Frontal cortex (tissue), 4 donors: Measurements from ENCODE around the gene FBXW8. TPM values are rescaled to one million over a fixed set of nuclear protein-coding genes. Genes with fewer than 3 reads are reported as not detected.

Experiments
- DNase-seq, 2 donors: peaks; one replicate each; pipeline ENCODE4 v3.0.0; 2012; ENCODE audit warnings: low spot score in 2 of 2
- FAIRE-seq: peaks from 2 replicates; lab custom pipeline; 2012; peaks lifted over from hg19 to GRCh38; lab: Jason Lieb, UNC
- total RNA-seq: library from RNA; depleted of rRNA; stranded (reverse); fragments of >200 nt; gene quantifications from one replicate; pipeline ENCODE4 v1.2.3, GENCODE V29; 2014
- donor health status: control.
- donor health status: control.
- donor health status: control.

Gene FBXW8
- total RNA-seq, 1 donor from 2014 or later, result 7.7 TPM

DNA sequence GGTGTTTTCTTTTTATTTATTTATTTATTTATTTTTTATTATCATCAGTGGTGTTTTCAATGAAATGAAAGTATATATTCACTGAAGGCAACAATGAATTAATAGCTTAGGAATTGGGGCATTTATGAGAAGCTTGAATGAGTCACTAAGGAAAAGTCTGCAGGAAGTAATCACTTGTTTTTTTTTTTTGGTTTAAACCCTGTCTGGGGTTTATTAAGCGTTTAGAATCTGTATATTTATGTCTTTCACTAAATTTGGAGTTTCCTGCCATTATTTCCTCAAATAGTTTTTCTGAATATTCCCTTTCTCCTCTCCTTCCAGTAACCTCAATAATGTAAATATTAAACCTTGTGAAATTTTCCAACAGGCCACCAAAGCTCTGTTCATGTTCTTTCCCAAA, 103.0 kb downstream of the FBXW8 start:
- no peak for DNase-seq
- FAIRE-seq, result no peak

GRCh38 chr12:117014342-117014887, 103.7 kb downstream of the FBXW8 start:
- DNase-seq (no peak), FAIRE-seq (no peak)

GRCh38 chr12:117015811-117016210, 105.1 kb downstream of the FBXW8 start:
- no peak for DNase-seq
- FAIRE-seq, result no peak

DNA sequence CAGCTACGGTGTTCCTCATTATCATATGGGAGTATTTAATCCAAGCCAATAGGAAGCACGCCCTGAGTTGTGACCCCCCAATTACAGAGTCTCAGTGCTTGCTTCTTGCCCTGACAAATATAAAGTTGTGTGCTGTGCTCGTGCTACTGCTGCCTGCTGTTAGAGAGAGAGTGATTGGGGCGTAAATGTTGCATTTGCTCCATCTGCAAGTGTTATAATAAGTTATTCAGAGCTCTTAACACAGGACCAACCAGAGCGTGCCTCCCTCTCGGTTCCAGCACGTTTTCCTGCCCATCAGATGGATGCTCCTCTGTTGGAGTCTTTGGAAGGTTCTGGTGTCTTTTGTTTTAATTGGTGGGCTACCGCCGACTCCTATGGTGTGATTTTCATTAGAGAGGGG, 107.1 kb downstream of the FBXW8 start:
- FAIRE-seq (no peak), DNase-seq (no peak)

- no peak for FAIRE-seq
- no peak for DNase-seq
Measured at GRCh38 chr12:117018276-117018675, 107.5 kb downstream of the FBXW8 start.

- FAIRE-seq, result no peak
- DNase-seq, result no peak
Measured at GRCh38 chr12:117018685-117019084, 107.9 kb downstream of the FBXW8 start.

DNA sequence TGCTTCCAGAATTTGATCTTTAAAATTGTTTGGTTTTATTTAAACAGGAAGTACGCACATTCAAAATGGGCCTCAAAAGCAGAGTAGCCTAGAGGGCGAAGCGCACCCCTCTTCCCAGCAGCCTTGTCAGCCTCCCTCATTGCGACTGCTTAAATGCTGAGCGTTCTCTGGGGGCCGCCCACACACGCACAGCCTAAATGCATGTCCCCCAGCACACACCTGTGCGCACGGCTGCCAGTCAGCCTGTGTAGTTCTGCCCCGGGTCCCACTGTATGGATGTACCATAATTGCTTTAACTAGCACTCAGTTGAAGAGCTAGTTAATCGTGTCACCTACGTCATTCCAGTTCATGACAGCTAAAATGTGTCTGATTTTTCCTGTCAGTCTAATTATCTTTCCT, 109.1 kb downstream of the FBXW8 start:
- no peak for FAIRE-seq
- no peak for DNase-seq

GRCh38 chr12:117020536-117021220, 109.9 kb downstream of the FBXW8 start:
- DNase-seq (no peak), FAIRE-seq (no peak)

DNA sequence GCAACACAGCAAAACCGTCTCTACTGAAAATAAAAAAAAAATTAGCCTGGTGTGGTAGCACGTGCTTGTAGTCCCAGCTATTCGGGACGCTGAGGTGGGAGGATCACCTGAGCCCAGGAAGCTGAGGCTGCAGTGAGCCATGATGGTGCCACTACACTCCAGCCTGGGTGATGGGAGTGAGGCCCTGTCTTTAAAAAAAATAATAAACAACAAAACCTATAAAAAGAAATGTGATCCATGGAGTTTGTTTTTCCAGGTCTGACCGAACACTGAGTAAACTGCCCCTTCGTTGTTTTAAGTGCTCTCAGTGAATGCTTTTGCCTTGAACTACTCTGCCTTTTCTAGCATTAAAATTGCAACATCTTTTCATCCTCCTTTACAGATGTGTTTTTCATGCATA, 111.7 kb downstream of the FBXW8 start:
- no peak for DNase-seq
- no peak for FAIRE-seq

- DNase-seq, result no peak
- no peak for FAIRE-seq
Measured at GRCh38 chr12:117023998-117024960, 113.5 kb downstream of the FBXW8 start.

DNA sequence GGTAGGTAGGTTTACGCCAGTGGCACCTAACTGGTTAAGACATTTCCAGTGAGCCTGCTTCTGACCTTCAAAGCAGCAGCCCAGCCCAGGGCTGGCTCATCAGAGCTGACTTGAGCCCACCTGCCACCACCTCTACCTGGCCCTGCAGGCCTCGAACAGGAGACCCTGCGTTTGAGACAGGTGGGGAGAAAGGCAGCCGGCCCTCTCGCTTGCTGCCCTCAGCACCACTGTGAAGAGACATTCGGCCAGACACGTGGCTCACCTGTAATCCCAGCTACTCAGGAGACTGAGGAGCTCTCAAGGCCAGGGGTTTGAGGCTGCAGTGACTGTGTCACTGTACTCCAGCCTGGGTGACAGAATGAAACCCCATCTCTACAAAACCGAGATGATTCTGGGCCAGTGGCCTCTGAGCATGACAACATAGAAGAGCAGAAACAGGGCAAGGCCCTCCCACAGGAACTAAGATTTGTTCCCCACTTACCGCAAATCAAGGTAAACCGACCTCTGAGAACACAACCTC, 114.3 kb downstream of the FBXW8 start:
- no peak for FAIRE-seq
- DNase-seq, result no peak

DNA sequence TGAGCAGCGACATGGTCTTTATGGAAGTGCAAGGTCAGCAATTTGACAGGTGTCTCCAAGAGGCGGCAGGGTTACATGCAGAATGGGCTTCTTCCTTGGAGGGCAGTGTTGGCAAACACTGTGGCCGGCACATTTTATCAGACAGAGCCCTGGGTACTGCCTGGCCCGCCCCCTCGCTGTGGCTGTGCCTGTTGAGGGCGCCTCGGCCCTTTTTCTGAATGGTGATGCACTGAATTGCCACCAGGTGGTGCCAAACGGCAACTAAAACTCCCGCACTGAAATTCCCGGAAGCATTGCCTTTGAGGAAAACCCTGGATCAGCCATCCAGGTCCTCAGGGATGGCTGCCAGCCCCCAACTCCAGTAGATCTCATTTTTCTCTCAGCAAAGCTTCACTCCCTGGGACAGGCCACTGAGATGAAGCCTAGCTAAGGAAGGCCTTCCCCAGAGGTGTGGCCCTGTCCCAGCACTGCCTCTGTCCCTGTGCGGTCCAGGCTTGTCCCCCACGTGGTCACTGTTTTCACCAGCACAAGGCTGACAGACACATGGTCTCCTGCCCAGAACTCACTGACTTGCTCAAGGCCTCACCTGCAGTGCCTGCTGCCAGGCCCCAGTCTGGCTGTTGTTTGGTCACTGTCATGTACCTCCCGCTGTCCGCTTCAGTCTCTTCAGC, 114.9 kb downstream of the FBXW8 start:
- FAIRE-seq (no peak), DNase-seq (peak; percentile 58 to 80)

- no peak for DNase-seq
- no peak for FAIRE-seq
Measured at GRCh38 chr12:117026343-117026742, 115.6 kb downstream of the FBXW8 start.

DNA sequence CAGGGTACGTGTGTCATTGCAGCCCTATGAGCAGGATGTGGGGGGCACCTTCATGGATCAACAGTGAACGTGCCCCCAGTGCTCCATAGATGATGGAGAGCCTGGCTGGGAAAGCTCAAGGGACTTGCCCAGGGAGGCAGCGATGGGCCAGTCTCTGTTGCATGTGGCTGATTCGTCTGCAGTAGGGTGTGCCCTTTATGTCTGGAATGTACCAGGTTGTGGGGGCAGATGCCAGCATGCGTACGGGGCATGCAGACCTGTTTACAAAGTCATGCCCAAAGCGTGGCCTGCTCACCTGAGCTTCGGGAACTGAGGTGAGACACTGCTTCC, 116.1 kb downstream of the FBXW8 start:
- DNase-seq (no peak), FAIRE-seq (no peak)

- FAIRE-seq (no peak), DNase-seq (no peak)
Measured at GRCh38 chr12:117027251-117028086, 116.7 kb downstream of the FBXW8 start.

DNA sequence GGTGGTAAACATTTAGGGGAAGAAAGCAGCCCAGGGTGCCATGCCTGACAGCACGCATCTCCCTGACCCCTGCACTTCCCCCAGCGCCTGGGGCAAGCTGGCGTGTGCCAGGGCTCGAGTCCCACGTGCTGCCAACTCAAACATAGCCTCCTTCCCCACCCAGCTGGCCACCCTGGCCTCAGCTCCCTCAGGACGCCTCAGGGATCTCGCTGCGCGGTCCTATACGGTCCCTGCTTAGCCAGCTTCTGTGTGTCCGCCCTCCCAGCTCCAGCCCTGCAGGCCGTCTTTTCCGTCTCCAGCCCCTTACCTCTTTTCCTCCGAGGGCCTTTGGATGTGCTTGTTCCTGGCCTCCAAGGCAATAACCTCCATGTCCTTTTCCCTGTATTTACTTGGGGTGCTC, 117.5 kb downstream of the FBXW8 start:
- DNase-seq (no peak), FAIRE-seq (no peak)

DNA sequence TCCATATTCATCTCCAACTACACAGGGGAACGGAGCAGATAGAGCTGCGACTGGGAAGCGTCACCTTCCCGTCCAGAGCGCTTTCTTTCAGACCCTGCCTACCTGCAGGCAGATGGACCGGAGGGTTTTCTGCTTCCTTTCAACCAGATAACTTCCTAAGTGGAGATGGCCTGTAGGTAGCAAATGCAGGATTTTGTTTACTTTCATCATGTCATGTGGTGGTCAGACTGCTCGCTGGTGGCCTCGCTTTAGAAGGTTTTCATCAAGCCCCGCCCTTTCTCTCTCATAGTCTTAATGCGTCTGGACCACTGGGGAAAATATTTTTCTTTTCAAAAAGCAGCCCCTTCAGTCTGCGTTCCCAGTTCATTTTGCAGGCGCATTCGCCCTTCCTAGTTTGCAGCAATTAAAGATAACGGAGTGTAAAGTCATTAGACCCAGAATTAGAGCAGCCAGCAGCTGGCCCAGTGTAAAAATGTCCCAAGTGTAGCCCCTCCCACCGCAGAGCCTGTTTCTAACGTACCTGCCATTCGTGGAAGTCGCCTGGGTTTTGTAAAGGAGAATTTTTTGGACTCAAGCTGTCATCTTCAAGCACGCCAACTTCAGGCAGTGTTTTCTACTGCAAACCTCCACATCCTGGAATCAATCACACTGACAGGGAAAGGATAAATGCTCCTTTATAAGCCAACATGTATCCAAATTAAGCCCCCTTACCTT, 119.6 kb downstream of the FBXW8 start:
- DNase-seq (no peak), FAIRE-seq (no peak)

- no peak for DNase-seq
- no peak for FAIRE-seq
Measured at GRCh38 chr12:117031843-117032592, 121.3 kb downstream of the FBXW8 start.
